ENCODE measurements around the gene DGAT2.

Gene DGAT2

DNA sequence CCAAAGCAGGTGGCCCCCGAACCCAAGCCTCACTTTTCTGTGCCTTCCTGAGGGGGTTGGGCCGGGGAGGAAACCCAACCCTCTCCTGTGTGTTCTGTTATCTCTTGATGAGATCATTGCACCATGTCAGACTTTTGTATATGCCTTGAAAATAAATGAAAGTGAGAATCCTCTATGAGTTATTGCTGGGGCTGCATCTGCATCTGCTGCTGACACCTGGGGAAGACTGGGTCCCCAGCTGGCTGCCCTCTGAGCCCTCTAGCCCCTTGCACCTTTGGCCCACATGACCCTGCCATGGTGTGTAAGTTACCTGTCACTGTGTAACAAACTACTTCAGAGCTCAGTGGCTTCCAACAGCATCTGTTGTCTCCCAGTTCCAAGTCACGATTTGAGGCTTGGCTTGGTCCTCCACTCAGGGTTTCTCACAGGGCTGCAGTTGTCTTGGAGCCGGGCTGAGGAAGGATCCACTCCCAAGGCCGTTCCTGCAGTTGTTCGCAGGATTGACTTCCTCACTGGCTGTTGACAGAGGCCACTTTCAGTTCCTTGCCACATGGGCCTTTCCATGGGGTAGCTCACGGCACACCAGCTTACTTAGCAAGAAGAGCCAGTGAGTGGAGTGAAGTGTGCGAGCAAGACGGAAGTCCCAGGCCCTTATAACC lies 32.9 kb downstream of the DGAT2 start:
- no peak for DNase-seq (ENCODE audit: low read depth)

DNA sequence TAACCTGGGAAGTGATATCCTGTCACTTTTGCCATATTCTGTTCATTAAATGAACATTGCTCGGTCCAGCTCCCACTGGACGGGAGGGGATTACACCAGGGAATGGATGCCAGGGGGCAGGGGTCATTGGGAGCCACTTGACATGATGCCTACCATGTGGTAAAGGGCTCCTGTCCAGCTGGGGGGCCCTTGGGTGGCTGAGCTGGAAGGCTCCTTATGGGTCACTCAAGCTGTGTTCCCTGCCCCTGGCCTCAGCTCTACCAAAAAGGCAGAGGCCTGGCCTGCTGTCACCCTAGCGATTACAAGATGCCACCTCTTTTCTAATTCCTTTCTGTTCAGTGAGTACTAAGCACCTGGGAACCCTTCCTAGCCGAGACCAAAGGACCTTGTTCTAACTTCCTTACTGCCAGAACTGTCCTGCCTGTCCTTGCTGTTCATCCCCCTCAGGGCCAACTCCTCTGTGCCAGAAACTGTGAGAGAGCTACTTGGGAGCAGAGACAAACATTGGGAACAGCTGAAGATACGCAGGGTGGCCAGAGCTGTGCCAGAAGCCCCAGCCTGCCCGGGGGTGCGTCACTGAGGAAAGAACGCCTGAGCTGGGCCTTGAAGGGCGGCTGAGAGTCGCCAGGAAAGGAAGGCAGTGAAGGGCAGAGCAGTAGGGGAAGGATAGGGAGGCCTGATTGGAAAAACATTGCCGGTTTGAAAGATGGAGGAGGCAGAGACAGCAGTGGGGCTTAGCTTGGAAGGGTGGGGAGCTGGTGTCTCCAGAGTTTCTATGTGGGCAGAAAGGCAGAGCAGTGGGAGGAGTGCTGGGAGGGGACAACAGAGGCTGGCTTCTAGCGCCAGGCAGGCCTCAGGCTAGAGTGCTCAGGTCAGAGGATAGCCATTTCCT lies 33.7 kb downstream of the DGAT2 start:
- no peak for DNase-seq (ENCODE audit: low read depth)

DNA sequence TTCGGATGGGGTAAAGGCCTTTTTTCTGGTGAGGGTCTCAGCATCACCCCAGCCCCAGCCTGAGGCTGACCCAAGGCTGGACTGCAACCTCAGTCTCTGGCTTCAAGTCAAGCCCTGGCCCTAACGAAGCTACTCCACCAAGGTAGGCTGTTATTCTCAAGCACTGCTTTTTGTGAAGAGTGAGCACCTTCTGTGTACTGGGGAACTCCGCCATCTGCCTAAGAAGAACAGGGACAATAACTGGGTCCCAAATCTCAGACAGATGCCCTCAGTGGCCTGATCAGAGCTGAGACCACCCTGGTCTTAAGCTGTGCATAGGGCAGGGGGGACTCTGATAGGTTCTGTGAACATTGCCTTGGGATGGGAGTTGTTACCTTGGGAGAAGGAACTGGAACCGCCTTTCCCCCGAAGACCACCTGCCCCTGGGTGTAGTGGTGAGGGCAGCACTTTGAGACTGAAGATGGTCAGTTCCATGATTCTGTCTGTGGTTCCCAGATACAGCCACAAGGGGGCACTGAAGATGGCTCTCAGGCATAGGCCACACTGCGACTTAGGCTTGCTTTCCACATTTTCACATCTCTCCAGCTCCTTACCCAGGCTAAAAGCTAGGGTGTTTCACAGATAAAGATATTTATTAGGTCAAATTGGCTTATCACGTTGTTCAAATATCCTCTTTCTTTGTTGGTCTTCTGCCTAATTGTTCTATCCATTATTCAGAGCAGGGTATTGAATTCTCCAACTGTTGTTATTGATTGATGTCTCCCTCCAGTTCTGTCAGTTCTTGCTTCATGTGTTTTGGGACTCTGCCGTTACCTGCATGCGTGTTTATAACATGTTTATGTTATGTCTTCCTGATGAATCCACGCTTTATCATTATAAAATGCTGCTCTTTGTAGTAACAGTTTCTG lies 34.6 kb downstream of the DGAT2 start:
- peak; percentile 46 for DNase-seq (ENCODE audit: low read depth)

DNA sequence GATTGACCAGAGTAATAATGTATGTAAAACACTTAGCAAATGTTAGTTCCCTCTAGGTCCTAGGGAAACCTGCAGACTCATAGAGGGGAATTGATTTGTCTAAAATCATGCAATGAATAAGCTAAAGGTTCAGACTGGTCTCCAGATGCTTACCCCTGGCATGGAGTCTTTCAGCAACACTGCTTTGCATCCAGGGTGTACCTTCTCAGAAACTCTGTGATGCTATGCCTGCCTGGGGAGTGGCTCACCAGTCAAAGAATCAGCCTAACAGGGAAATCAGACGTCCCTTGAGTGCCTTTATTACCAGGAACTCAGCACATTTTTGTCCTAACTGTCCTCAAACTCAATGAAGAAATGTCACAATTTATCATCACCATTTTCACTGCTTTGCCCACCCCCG lies 40.5 kb downstream of the DGAT2 start:
- DNase-seq (ENCODE audit: low read depth): no peak

DNA sequence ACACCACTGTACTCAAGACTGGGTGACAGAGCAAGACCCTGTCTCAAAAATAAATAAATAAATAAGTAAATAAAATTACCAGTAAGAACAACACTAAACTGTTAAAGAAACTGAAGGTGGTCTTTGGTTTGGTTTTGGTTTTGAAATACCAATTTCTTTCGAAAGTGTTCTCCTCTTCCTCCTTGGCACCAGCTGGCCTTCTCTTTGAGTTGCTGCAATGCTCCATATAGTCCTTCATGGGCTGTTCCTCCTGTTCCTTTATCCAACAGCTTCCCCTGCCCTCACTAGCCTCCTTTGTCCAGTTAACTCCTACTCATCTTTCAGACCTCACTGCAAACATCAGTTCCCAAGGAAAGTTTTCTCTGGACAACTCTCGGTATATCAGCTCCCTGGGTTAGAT lies 41.4 kb downstream of the DGAT2 start:
- no peak for DNase-seq (ENCODE audit: low read depth)

DNA sequence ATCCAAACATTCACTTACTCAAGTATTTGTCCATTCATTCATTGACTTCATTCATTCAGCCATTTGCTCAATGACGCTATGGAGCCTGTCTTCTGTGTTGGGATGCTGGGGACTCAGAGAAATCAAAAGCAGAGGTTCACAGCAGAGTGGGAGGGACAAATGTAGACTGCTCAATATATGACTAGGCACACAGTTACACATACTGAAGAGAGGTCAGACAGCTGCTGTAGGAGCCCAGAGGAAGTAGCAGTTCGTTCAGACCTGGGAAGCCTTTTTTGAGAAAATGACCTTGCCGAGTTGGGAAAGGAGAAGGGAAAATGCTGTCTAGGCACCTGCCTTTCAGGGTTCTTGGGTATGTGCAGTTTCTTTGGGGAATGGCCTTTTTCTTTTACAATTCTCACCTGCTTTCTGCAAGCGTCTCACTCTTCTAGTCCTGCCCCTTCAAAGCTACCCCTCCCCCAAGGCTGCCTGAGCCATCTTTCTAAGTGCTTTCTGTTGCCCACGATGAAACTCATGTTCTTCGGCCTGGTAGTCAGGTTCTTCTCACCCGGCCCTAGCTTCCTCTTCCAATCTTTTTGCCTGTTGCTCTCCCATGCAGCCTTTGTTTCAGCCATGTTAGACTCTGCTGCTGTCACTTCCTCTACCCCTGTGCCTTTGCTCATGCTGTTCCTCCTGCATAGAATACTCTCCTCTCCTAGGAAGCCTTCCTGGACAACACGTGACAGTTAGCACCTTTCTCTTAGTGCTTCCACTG lies 42.2 kb downstream of the DGAT2 start:
- no peak for DNase-seq (ENCODE audit: low read depth)

DNA sequence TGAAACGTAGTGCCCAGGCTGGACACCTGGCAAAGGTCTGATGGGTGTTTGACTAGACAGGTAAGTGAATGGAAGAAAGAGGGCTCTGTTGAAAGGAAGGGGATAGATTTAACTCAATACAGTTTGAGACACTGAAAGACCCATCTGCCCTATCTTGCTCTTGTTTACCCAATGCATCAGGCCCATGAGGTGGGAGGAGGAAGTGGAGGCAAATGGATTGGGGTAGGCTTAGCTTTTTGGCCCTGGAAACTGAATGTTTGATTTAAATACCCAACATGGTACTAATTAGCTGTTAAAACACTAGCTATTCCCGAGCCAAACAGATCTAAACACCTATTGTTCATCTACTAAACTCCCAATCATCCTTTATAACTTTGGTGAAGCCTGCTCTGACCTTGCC lies 42.9 kb downstream of the DGAT2 start:
- no peak for DNase-seq (ENCODE audit: low read depth)

DNA sequence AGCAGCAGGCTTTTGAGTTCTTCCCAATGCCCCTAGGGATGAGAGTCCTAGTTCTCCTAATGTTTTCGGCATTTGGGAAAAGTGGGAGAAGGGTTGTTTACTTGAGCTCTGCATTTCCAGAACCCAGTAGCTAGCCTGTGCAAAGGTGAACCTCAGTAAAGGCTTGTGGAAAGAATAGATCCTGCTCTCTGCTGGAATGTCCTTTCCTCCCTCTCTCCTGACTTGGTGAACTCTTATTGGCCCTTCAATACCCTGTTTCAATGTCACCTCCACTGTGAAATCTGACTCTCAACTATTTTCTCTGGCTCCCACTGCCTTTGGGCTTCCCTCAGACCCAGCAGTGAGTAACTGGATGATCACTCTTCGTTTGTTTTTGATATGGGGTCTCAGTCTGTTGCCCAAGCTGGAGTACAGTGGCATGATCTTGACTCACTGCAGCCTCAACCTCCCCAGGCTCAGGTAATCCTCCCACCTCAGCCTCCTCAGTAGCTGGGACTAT lies 44.0 kb downstream of the DGAT2 start:
- no peak for DNase-seq (ENCODE audit: low read depth)

DNA sequence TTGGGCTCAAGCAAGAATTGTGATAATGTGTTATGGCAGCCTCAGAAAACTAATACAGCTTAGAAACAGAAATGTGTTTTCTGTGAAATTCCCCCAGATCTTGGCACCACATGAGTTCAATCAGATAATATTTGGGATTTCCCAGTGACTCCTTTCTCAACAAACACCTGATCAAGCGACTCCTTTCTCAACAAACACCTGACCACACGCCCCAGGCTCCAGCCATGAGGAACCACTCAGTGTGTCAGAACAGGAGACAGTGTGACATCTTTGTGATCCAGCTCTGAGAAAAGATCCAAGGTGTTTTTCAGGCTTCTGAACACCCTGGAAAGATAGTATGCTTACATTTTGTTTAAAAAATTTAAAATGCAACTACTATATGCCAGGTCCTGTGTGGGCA lies 44.5 kb downstream of the DGAT2 start:
- no peak for DNase-seq (ENCODE audit: low read depth)

DNA sequence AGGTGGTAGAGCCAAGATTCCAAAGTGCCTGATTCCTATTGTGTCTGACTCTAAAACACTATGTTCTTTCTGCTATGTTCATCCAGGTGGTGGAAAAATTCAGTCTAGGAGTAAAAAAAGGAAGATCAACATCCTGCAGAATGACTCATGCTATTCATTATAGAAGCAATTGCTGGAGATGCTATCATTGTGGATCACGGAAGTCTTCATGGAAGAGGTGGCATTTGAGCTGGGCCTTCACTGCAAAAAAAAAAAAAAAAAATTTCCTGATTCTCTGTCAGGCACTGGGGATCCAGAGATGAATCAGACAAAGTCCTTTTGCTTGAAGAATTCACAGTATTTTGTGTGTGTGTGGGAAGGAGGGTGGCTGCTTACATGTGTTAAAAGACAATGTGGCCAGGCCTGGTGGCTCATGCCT lies 45.1 kb downstream of the DGAT2 start:
- DNase-seq (ENCODE audit: low read depth): no peak

DNA sequence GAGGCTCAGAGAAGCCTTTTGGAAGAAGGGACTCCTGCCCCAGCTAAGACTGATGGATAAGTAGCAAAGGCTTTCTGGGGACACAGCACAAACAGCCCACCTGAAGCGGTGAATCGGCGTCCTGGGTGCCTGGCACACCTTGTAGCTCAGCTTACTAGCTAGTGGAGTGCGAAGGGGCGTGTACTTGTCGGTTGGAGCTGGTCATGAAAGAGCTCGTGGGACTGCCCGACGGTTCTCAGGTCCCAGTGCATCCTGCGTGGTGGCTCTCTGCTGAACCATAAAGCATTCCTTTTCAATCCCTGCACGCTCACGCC lies 45.7 kb downstream of the DGAT2 start:
- DNase-seq (ENCODE audit: low read depth): no peak

DNA sequence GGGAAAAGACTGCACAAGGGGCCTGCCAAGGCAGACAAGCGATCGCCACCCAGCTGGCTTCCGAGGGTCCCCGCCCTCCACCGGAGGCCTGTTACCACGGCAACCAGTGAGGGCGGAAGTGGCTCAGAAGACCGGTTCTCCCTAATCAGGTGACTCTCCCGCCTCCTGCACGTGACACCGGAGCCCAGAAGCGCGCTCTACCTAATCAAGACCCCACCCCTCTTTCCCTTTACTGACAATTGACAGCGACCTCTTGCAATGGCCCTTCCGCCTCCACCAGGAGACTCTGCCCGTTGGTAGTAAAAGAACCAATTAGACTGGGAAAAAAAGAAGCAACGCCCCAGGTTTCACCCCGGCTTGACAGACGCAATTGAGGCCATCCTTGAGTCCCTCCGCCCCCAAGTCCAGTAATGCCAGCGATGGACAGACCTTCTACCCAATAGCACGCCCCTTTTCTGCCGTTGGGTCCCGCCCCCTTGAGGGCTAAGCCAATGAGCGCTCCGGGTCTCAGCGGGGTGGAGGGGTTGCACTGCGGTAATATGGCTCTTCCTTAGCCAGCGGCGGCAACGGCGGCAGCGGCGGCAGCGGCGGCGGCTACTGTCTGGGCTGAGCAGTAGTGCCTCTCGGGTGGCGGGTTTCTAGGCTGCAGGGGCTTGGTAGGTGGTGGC lies 46.2 kb downstream of the DGAT2 start, which contains the start of gene UVRAG:
Gene UVRAG, plus strand, starts transcription at position 534 of the 668 bp plus-strand sequence. CDS start 198 bp downstream, outside the sequence.
- peak; percentile 99 for DNase-seq (ENCODE audit: low read depth)

DNA sequence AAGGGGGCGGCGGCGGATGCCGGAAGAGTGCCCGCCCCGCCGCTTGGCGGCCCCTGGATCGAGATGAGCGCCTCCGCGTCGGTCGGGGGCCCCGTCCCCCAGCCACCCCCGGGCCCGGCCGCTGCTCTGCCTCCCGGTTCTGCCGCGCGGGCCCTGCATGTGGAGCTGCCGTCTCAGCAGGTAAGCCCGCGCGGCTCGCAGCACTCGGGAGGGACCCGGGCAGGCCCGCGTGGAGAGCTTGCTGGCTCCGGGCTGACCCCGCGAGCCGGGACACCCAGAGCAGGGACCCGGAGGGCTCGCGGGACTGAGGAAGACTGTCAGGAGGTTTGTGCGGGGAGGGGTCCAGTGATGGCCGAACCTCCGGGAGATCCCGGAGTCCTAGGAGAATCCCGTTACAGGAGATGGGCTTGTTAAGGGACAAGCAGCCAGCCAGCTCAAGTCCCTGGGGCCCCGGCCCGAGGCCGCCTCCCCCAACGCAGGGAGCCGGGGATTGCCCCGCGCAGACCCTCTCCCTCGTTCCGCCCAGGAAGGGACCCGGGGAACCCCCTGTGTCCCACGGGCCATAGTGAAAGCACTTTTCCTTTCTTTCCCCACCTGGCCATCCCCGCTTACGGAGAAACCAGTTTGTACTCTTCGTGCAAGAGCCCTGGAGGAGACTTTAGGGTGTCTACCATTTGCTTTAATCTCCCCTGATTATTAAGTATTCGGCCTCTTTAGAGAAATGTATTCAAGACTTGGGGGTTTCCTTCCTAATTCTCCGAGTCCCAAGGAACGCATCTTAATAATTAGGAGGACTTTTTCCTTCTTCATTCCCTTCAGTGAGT lies 47.0 kb downstream of the DGAT2 start:
- no peak for DNase-seq (ENCODE audit: low read depth)

DNA sequence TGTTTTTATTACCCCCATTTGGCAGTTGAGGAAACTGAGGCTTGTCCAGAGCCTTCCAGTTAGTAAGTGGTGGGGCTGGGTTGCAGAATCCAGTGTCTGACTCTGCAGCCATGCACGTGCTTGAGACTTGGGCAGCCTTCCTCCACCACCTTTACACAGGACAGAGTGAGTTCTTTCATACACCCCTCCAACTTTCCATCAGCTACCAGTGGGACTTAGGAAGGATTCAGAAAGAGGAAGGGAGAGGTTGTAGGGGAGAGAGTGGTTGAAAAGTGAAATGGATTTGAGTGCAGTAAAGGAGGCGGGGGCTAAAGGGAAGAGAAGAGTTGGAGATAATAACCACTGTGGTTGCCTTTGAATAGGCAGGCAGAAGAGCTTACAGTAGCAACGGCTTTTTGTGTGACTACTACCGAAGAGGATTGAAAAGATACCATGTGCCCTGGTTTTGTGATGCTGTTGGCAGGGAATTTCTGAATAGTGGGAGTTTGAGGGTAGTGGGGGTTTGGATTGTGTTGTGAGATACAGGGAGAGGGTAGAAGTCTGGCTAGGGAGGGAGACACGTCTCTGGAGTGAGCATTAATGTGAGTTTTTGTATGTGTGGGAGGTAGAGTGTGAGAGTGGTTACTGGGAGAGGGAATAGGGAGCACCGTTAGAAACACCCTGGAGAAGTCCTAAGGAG lies 48.1 kb downstream of the DGAT2 start:
- no peak for DNase-seq (ENCODE audit: low read depth)

DNA sequence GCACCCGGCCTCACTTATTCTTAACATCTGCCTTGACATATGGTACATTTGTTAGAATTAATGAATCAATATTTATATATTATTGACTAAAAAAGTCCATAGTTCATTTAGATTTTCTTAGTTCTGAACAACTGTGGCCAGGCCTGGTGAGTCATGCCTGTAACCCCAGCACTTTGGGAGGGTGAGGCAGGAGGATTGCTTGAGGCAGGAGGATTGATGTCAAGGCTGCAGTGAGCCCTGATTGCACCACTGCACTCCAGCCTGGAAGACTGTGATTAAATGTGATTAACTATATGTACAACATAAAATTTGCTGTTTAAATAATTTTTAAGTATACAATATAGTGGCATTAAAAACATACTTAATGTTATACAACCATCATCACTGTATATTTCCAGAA lies 52.1 kb downstream of the DGAT2 start:
- no peak for DNase-seq (ENCODE audit: low read depth)

DNA sequence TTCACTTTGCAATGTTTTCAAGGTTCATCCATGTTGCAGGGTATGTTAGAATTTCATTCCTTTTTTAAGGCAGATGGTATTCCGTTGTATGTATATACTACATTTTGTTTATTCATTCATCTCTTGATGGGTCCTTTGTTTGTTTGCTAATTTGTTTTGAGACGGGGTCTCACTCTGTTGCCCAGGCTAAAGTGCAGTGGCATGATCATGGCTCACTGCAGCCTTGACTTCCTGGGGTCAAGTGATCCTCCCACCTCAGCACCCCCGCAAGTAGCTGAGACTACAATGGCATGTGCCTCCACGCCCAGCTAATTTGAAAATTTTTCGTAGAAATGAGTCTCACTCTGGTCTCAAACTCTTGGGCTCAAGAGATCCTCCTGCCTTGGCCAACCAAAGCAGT lies 52.6 kb downstream of the DGAT2 start:
- no peak for DNase-seq (ENCODE audit: low read depth)

DNA sequence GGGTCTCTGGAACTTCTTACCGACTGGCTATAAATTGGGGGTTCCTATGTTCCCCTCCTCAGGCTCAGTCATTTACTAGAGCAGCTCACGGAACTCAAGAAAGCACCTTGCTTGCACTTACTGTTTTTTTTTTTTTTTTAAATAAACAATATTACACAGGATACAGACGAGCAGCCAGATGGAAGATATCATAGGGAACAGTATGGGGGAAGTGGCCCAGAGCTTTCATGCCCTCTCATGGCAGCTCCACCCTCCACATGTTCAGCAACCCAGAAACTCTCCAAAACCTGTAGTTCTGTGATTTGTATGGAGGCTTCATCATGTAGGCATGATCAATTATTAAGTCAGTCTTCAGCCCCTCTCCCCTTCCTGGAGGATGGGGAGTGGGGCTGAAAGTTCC lies 54.0 kb downstream of the DGAT2 start:
- no peak for DNase-seq (ENCODE audit: low read depth)

DNA sequence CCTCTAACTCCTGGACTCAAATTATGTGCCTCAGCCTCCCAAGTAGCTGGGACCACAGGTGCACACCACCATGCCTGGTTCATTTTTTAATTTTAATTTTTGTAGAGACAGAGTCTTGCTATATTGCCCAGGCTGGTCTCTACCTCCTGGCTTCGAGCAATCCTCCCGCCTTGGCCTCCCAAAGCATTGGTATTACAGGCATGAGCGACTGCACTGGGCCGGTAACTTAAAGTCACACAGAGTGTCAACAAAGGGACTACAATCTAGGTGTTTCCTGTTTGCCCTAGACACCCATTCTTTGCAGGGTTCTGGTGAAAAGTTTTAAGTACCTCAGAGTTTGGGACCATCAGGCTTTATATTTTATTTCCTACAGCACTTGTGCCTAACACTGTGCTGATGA lies 54.8 kb downstream of the DGAT2 start:
- DNase-seq (ENCODE audit: low read depth): no peak

DNA sequence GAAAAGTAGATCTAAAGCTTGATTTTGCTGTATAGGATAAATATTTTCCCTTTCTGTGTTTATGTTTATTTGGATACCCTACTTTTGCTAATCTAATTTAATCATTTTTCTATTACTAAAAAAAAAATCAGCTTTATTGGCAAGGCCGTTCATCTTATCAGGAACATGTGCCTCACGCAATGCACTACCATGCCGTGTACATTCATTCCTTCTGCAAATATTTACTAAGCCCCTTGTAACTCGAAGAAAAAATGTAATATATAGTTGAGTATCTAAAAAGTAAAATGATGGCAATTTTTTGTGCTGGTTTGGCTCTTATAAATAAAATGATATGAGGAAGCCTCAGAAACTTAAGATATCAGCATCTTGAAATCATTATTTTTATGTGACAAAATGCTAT lies 55.4 kb downstream of the DGAT2 start:
- no peak for DNase-seq (ENCODE audit: low read depth)

Data from GM04504 (cell line).